Measurements from ENCODE around the gene SLC1A7. TPM values are rescaled to one million over a fixed set of nuclear protein-coding genes. Genes with fewer than 3 reads are reported as not detected.

The SLC1A7 gene
- total and polyA plus RNA-seq, 8 donors = 0.08 to 0.45 (median 0.29) TPM; not detected in 5

- 82 to 94% (median 89%) methylated on average over 2 of the region's 2 CpGs for WGBS, 5 donors
- intact Hi-C loops (cut with DNase I; ENCODE audit: low total_unique reads) = no loop called here
- H3K27me3 ChIP-seq = peaks cover 0 to 8% (median 5%) of the 10 kb centered on the region in 3 donors
- H3K4me1 ChIP-seq = peaks cover 2 to 34% (median 17%) of the 10 kb centered on the region in 4 donors
- H3K4me3 ChIP-seq = no peak overlapping the region
- H3K36me3 ChIP-seq = peaks cover 0 to 21% (median 13%) of the 10 kb centered on the region in 4 donors
- no peaks in the 10 kb centered on the region for H3K9me3 ChIP-seq
- TF ChIP-seq CTCF (IDR thresholded peaks at IDR 0.05) = no peak
- no peak for TF ChIP-seq POLR2AphosphoS5 (IDR thresholded peaks at IDR 0.05)
- no peak for TF ChIP-seq POLR2A (IDR thresholded peaks at IDR 0.05)
- TF ChIP-seq EP300 (IDR thresholded peaks at IDR 0.05) = no peak
- no peak for DNase-seq
- no peak overlapping the region for H3K27ac ChIP-seq
Measured at GRCh38 chr1:53067886-53068285, 74.6 kb downstream of the SLC1A7 start.

GRCh38 chr1:53066891-53067738, 75.3 kb downstream of the SLC1A7 start:
- Histone ChIP-seq H3K27me3 (peaks cover 0 to 16% (median 12%) of the 10 kb centered on the region in 3 donors), H3K27ac (peak overlapping the region in 1 of 5 donors; percentile 55), H3K4me1 (peaks cover 10 to 41% (median 23%) of the 10 kb centered on the region in 4 donors), H3K36me3 (peaks cover 0 to 21% (median 13%) of the 10 kb centered on the region in 4 donors), H3K4me3 (no peak overlapping the region), H3K9me3 (no peaks in the 10 kb centered on the region)
- DNase-seq = peak in 1 of 2 donors; percentile 11
- TF ChIP-seq CTCF (IDR thresholded peaks at IDR 0.05) = no peak
- no peak for TF ChIP-seq POLR2AphosphoS5 (IDR thresholded peaks at IDR 0.05)
- TF ChIP-seq EP300 (IDR thresholded peaks at IDR 0.05) = no peak
- no peak for TF ChIP-seq POLR2A (IDR thresholded peaks at IDR 0.05)
- 77 to 85% (median 82%) methylated on average over 12 to 13 of the region's 13 CpGs for WGBS, 5 donors
- intact Hi-C loops (cut with DNase I; ENCODE audit: low total_unique reads) = no loop called here

GRCh38 chr1:53066488-53066887, 76.0 kb downstream of the SLC1A7 start:
- peak in 1 of 2 donors; percentile 21 for DNase-seq

More at GRCh38 chr1:53066488-53066887, 76.0 kb downstream of the SLC1A7 start:
- intact Hi-C loops (cut with DNase I; ENCODE audit: low total_unique reads) = no loop called here
- peaks cover 14 to 48% (median 30%) of the 10 kb centered on the region in 4 donors for H3K4me1 ChIP-seq
- TF ChIP-seq POLR2A (IDR thresholded peaks at IDR 0.05) (no peak), EP300 (IDR thresholded peaks at IDR 0.05) (no peak), CTCF (IDR thresholded peaks at IDR 0.05) (no peak), POLR2AphosphoS5 (IDR thresholded peaks at IDR 0.05) (no peak)
- peaks cover 0 to 22% (median 19%) of the 10 kb centered on the region in 3 donors for H3K27me3 ChIP-seq
- no peak overlapping the region for H3K4me3 ChIP-seq
- no peaks in the 10 kb centered on the region for H3K9me3 ChIP-seq
- 58 to 79% (median 75%) methylated on average over 6 of the region's 6 CpGs for WGBS, 5 donors
- H3K27ac ChIP-seq = peak overlapping the region in 1 of 5 donors; percentile 55
- H3K36me3 ChIP-seq = peaks cover 0 to 19% (median 12%) of the 10 kb centered on the region in 4 donors

All from stomach (tissue), 9 donors.